Islet precursor cell (in vitro differentiated cells): Measurements from ENCODE around the gene MEIKIN.
"Not testable (repeated sequence)": the region's sequence is repeated elsewhere in the genome, so short reads cannot be mapped to it uniquely, and the experiment has no call there.

Source experiments
- DNase-seq: peaks from one replicate; pipeline ENCODE4 v3.0.0-alpha.2; 2018

The MEIKIN gene

DNA sequence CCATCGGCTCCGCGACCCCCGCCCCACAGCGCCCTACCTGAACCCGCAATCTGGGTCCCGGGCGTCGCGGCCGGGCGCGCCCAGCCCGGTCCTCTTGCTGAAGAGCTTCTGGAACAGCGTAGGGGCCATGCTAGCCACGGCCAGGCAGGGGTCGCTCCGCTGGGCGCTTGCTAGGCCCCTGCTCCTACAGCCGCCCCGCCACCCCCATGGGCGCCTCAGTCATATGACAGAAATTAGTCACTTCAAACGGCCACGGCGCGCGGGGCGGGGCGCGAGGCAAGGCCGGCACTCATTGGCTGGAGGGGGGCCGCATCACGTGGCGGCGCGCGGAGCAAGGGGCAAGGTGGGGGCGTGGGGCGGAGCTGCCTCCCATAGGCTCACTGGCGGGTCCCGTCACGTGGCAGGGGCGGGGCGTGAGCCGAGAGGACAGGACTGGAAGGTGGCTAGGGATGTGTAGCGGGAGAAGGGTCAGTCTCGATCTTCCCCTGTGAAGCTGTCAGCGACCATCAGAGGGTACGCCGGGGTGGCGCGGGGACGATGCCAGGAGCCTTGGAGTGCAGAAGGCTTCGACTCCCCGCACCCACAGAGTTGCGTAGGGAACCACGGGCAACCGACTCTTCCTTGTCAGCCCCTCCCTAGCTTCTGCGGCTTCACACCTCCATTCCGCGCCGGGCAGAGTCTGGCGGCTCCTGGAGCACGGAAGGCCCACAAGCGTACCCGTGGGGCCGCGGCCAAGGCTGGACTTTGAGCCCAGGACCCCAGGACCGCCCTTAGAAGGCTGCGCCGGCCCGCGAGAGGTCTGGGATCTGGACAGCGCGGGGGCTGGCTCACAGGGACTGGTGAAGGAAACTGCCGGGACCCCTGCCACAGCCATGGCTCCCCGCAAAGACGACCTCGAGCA is 148.4 kb downstream of the MEIKIN start, which contains the start of gene FNIP1:
Gene FNIP1, minus strand, starts transcription at position 225 of the 901 bp plus-strand sequence. Its CDS starts 96 bp downstream, at position 129.
- DNase-seq = peak; percentile 100

DNA sequence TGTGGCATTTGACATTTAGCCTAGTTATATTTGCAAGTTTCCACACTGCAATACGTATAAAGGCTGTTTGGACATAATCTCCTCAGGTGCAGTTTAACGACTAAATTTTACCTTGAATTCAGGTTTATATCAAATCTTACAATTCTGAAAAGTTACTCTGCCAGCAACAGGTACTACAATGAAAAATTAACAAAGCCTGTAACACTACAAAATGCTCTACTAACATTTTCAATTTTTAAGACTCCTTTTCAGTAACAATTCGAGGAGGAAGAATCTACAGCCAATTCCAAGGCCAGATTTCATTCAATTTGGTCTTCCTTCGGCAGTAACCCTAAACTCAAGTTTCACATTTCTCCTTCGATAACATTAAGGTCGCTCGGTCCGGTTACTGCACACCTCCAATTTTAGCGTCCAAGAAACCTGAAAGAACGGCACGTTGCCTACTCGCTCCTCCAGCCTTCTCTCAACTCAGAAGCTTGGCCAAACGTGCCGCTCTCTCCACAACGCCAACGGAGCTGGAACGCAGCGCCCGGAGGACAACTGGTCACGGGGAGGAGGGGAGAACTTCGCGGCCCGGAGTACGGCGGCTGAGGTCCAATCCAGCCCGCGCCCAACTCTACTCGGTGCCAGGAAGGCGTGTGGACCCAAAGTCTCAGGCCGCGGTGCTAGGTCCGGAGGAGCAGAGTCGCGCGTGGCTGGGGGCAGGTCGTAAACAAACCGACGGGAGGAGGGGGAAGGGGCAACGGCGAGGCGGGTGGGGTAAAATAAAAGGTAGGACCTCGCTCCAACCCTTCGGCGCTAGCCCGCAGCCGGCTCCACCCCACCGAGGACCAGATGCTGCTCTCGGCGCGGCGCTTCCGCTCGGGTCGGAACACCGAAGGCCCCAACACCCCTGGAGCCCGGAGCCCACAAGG is 149.3 kb downstream of the MEIKIN start:
- peak; percentile 80 for DNase-seq

DNA sequence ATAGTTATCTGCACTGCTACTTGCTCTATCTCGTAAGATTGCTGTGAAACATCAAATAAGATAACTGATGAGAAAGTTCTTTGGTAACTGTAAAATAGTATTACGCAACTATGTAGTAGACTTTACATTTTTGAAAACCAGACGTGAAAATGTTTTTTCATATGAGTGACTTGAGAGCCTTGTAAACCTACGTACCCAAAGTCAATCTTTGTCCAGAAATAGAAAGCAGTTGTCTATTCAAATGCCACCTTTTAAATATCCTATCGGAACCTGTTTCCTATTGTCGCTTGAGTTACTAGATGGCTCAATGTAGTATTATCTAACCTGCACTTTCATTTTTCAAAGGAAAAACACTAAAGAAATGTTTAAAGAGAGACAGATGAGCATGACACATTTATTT is 150.2 kb downstream of the MEIKIN start:
- no peak for DNase-seq

DNA sequence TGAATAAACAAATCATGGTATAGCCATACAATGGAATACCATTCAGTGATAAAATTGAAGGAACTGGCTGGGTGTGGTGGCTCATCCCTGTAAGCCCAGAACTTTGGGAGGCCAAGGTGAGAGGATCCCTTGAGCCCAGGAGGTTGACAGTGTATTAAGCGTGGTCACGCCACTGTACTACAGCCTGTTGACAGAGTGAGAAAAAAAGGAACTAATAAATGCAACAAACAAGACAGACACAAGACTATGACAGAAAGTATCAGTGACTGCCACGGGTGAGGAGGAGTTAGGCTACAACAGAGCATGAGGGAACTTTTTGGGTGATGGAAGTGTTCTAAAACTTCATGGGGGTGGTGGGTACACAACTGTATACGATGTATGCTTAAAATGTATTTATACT is 150.9 kb downstream of the MEIKIN start:
- DNase-seq = no peak

DNA sequence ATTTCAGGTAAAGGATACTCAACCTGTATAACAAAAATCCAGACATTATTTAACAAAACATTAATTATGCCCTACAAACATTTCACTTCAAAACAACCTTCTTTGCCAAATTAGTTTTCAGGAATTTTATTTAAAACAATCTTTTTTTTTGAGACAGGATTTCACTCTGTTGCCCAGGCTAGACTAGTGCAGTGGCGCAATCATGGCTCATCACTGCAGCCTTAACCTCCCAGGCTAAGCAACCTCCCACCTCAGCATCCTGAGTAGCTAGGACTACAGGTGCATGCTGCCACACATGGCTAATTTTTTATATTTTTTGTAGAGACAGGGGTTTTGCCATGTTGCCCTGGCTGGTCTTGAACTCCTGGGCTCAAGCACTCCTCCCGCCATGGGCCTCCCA is 152.6 kb downstream of the MEIKIN start:
- DNase-seq = no peak

DNA sequence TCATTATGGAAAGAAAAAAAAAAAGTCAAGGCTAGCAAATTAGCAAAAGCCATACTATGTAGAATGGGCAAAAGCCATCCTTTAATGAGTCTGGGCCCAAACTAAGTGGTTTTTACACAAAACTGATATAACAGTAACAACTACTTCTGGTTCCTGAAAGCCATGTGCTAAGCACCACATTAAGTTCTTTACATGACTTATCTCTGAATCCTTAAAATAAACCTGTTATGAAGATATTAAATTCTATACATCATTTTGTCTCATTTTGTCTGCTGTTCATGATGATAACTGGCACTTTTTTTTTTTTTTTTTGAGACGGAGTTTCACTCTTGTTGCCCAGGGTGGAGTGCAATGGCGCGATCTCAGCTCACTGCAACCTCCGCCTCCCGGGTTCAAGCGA is 153.6 kb downstream of the MEIKIN start:
- no peak for DNase-seq

DNA sequence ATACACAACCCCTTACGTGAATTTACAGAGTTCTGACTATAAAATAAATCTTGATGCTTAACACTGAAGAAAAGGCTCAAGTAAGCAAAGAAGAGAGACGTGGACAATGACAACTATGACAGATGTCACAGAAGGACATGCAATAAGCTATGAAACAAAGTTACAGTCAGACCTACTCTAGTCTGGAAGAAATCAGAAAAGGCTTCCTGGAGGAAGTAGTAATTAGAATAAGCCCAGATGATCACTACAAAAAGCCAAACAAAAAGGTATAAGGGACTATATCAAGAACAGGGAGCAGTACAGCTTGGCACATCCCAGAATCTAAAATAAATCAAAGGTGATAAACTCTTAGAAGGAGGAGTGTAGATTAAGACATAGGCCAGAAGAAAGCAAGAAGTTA is 154.9 kb downstream of the MEIKIN start:
- no peak for DNase-seq

DNA sequence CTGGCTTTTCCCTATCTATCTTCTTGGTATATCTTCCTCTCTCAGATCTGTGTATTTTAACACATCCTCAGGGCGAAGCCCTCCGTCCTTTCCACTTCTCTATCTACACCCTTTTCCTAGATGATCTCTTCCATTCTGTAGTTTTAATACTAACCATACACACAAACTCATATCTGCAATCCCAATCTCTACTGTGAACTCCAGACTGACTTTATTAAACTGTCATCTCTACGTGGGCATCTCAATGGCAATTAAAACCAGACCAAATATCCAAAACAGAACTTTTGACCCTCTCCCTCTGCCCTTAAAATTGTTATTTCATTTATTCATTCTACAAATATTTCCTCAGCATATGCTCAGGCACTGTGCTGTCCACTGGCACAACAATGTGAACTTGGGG is 155.7 kb downstream of the MEIKIN start:
- DNase-seq = no peak

DNA sequence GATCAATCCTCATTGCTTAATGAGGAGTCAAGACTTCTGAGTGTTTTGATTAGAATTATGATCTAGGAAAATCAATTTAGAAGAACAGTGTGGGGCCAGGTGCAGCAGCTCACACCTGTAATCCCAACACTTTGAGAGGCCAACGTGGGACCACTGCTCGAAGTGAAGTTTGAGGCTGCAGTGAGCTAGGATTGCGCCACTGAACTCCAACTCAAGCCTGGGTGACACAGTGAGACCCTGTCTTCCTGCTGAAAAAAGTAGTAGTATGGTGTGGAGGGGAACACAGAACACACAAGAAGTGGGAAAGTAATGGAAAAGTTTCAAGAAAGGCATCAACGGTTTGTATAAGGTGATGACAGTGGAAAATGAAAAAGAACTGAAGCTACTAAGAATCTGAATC is 157.7 kb downstream of the MEIKIN start:
- DNase-seq = no peak

DNA sequence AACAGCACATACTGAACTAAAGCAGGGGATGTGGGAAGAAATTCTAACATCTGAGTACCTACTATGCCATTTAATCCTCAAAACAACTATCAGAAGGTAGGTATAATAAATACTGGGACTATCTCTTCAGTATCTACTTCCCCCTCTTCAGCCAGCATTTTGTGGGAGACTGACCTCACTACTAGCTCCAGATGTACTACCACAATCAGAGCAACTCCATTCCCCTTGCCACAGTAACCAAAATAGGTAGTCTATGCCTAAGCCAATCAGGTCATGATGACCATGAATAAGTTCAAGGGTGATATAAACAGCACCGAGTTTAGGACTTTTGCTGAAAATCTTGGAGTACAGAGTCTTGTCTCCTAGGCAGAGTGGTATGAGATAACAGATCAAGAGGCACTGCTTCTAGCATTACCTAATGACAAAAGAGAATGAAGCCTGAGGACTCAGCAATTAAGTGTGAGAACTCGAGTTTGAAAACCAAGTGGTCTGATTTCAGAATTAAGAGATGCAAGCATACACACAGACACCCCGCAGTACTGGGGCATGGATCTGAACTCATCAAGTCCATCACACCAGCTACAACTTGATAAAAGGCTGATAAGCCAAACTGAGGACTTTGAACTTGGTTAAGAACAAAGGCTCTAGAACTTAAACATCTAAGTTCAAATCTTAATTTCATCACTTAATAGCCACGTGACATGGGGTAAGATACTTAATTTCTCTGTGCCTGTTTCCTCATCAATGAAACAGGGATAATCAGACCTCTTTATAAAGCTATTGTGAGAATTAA is 158.4 kb downstream of the MEIKIN start:
- no peak for DNase-seq

DNA sequence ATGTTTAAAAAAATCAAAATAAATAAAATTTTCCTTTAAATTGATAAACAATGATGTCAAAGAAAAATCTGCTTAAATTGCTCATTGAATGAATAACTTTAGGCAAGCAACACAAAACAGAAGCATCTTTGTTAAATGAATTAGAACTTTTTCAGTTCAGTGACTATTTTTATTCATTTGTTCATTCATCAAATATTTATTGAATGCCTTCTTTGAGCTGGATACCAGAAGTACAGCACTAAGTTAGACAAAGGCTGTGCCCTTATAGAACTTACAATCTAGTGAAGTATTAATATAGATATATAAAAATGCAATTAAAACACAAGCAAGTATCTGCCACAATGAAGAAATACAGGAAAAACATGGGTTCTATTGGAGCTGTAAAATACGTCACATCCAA is 159.4 kb downstream of the MEIKIN start:
- DNase-seq = no peak

DNA sequence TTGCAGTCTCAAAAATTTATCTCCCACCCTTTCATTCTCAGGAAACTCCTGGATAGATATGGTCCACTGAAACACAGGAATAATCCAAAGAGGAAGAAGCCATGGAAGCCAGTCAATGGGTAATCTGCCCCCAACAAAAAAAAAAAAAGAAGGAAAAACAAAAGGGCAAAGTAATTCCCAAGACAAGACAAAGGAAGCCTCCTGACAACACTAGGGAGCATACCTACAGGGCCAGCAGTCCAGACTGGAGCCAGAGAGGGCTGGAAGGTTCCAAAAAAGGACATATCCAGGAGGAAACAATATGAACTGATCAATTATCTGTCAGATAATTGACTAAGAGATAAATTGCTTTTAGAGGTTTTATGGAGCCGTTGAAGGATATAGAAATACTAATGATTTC is 161.6 kb downstream of the MEIKIN start:
- DNase-seq = no peak

DNA sequence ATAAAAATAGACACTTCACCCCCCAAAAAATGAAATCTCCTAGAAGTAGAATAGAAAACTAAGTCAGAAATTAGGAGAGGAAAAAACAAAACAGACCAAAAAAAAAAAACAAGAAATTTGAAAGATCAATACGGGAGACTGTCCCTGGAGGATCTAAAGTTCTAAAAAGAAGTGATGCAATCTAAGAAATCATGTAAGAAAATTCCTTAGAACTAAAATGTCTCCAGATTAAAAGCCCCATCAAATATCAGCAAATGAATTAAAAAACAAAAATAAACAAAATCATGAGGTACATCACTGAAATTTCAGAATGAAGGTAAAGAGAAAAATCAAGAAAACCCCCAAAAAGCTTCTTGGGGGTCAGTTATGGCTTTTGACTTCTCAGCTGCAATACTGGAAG is 162.1 kb downstream of the MEIKIN start:
- no peak for DNase-seq

DNA sequence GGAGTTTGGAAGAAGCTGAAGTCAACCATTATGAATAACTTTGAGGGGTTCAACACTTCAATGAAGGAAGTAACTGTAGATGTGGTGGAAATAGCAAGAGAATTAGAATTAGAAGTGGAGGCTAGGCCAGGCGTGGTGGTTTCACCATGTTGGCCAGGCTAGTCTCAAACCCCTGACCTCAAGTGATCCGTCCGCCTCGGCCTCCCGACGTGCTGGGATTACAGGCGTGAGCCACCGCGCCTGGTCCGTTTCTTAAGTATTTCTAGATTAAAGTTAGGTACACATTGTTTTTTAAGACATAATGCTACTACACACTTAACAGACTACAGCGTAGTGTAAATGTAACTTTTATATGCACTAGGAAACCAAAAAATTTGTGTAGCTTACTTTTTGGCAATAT is 162.7 kb downstream of the MEIKIN start:
- DNase-seq = no peak

DNA sequence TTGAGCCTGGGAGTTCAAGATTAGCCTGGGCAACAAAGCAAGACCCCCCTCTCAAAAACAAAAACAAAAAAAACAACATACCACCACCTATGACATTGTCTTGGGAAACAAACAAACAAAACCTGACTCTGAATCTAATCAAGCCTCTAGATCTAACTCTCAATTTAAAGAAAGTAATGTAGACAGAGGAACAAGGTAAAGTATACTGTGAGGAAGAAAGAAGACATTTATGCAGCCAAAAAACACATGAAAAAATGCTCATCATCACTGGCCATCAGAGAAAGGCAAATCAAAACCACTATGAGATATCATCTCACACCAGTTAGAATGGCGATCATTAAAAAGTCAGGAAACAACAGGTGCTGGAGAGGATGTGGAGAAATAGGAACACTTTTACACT is 167.3 kb downstream of the MEIKIN start:
- not testable (repeated sequence) for DNase-seq

DNA sequence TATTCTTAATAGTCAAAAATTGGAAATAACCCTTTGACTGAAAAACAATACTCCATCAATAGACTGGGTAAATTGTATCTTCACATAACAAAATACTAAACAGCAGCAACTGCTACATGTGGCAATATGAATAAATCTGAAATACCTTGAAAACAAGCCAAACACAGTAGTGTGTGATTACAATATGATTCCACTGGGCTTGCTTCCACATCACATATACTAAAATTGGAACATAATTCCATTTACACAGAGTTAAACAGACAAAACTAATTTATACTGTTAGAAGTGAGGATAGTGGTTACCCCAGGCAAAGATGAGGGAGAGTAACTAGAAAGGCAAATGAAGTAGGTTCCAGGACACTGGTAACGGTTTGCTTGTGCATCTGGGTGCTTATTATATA is 169.0 kb downstream of the MEIKIN start:
- no peak for DNase-seq

DNA sequence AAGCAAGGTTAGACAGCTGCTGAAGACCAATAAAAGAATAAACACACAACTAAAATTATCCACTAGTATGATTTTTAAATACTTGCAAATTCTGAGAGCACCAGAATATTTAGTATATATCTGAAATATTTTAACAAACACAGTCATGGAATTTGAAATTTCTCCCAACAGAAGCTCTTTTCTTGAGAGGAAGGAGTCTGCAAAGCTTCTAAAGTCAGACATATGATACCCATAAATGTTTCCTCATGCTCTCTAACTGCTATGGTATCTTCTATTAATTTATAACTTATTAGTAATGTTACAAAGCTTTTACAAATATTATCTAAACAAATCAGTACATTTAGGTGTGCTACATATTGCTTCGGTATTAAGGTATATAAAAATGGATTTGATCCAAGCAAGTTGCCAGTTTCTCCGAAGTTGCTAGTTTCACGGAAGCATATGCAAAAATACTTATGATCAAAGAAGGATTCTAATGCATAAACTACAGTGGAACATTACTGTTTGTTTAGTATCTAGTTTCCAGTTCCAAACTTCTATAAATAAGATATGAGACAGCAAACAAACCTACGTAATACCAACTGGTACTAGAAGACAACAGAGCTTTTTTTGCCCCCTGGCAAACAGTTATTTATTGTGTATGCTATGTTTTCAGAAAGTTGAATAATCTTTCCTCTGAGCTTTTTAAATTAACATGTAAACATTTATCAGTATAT is 170.7 kb downstream of the MEIKIN start:
- no peak for DNase-seq

DNA sequence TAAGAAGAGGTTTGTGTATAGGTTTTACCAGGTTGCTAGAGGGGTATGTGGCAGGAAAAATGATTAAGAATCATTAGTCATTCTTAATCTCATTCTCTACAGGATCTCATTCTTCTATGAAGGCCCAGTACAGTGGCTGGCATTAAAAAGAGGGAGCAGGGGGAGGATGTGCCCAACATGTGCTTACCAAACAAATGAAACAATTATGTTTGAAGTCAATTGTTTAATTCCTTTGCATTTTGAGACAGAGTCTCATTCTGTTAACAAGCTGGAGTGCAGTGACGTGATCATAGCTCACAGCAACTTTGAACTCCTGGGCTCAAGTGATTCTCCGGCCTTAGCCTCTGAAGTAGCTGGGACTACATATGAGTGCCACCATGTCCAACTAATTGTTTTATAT is 171.7 kb downstream of the MEIKIN start:
- DNase-seq = no peak

DNA sequence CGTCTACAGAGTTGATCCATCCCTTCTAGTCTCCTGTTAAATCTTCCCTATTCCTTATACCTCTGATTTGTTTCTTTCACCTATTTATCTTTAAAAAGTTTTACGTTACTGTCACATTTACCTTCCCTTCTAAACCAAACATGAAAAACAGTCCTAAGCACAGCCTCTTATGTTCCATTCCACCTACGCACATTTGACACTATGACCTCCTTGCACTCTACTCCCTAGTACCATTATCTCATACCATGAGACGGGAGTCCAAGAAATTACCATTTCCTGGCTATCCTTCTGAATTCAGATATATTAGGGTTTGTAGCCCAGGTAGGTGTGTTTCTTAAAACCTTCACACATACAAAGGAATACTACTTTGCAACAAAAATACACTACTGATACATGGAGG is 173.8 kb downstream of the MEIKIN start:
- DNase-seq = no peak

DNA sequence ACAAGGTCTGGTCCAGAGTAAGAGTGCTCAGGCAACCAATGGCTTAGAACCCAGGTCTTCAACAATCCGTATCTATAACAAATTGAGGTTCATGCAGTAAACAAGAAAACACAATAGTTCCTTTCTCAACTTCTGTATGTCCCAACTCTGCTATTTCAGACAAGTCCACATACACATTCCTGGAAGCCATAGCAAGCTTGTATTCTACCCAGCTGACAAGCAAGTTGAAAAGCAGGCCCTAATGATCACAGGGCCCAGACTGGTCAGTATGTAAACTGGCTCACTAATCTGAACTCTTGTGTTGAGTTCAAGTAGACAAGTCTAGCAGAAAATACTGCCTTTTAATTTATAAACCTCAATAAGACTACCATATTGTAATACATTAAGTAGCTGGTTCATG is 175.5 kb downstream of the MEIKIN start:
- DNase-seq = peak; percentile 54

DNA sequence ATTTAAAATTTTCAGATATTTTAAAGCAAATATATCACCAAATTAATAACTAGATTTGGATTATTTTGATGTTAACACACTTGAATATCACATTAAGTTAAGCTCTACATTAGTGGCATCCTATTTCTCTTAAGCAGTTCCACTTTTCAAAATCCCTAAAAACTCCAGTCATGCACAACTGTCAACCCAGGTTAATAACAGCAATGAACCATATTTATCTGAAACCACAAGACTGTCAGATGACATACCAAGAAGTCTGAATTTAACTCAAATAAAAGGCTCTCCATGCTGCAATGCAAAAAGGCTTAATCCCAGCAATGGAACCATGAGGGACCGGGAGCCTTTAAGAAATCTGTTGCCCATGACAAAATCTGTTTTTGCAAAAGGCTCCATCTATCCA is 176.1 kb downstream of the MEIKIN start:
- DNase-seq = no peak

DNA sequence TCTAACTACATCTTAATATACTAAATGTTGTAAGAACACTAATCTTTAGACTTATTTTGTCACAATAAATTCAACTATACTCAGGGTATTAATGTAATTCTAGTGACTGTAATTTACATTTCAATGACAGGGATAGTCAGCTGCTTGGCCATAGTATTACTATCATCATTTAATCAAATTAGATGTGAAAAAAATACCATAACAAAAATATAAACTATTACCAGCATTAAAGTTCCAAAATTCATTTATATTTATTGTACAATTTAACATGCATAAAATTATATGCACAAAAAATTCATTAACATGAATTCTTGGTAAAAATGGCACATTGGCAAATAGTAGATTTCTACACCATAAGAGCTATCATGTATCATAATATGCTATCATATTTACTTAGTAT is 177.6 kb downstream of the MEIKIN start:
- no peak for DNase-seq
